Thoracic aorta (tissue), 2 donors: ENCODE data around the gene FAM118B. TPM values are rescaled to one million over a fixed set of nuclear protein-coding genes. Genes with fewer than 3 reads are reported as not detected.

Source experiments
- ATAC-seq: fragments of 150-250 bp; one replicate; pipeline ENCODE4 v1.8.0; 2017; ENCODE audit warnings: low read depth; ENCODE audit not compliant: insufficient number of reproducible peaks, low FRiP score
- DNase-seq: peaks from one replicate; pipeline ENCODE4 v3.0.0-alpha.2; 2020; ENCODE audit warnings: low spot score
- H3K27ac ChIP-seq, 2 donors: fragments of 200-600 bp; sonication (generic); 1 replicate in 1 of 2; 2 replicates in 1 of 2; pipeline ENCODE4 v1.5.1; 2016; ENCODE audit warnings: mild to moderate bottlenecking in 2 of 2, moderate library complexity in 2 of 2
- H3K27me3 ChIP-seq: fragments of 200-600 bp; sonication (generic); replicated peaks from 2 replicates; pipeline ENCODE4 v1.6.0; 2016; ENCODE audit warnings: mild to moderate bottlenecking; ENCODE audit not compliant: insufficient read depth
- H3K36me3 ChIP-seq: fragments of 200-600 bp; sonication (generic); one replicate; pipeline ENCODE4 v1.5.1; 2016
- H3K4me1 ChIP-seq, 2 donors: fragments of 200-600 bp; sonication (generic); 1 replicate in 1 of 2; 2 replicates in 1 of 2; pipeline versions ENCODE4 v1.5.1 to v1.6.0; 2016; ENCODE audit warnings: low read depth in 2 of 2, mild to moderate bottlenecking in 1 of 2; ENCODE audit not compliant: control insufficient read depth in 1 of 2
- H3K4me3 ChIP-seq: fragments of 200-600 bp; sonication (generic); 2 replicates; pipeline ENCODE4 v1.5.1; 2016; ENCODE audit warnings: mild to moderate bottlenecking
- H3K9me3 ChIP-seq: fragments of 200-600 bp; sonication (generic); 2 replicates; pipeline ENCODE4 v1.5.1; 2016
- total RNA-seq, 2 donors: library from RNA; depleted of rRNA; stranded (reverse); fragments of >200 nt; gene quantifications; one replicate each; pipeline versions ENCODE4 v1.1.0 to v1.2.3, GENCODE V29; 2016
- TF ChIP-seq, protein P1 (sequence below): fragments of 200-600 bp; sonication (generic); IDR thresholded peaks from one replicate; pipeline ENCODE4 v1.5.1; 2019; ENCODE audit warnings: antibody characterized with exemption

Gene FAM118B
- total RNA-seq, 2 donors from 2014 or later: 8.4 to 14.5 TPM

DNA sequence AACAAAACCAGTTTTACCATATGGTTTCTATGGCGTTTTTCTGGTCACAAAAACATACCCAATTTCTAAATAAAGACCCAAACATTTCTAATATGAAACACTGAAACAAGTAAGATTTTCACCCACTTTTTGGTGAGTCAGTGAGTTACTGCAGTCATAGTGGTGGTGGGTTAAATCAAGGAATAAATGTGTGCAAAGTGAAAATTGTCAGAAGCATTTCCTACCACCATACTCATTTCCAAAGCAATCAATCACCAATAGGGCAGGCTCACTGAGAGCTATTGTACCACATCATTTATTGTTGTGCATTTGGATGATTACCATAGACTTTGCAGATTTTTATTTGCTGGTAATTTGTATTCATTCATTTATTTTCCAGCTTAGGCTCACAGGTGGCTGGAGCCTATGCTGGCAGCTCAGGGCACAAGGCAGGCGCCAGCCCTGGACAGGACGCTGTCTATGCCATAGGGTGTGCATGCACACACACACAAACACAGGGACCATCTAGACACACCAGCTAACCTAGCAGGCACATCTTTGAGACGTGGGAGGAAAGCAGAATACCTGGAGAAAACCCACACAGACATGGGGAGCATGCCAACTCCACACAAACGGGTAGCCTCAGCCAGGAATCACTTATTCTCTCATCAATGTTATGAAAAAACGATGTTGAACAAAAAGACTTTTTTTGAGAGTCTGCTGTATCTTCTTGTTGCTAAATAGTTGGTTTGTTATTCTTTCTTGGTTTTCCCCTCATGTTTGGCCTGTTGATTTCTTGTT lies 5.1 kb downstream of the FAM118B start:
- DNase-seq (no peak), ATAC-seq (no peak)
- no peaks in the 10 kb centered on the region for H3K36me3 ChIP-seq
- H3K27ac ChIP-seq: no peak overlapping the region
- H3K27me3 ChIP-seq: no peaks in the 10 kb centered on the region
- TF ChIP-seq, protein P1, sequence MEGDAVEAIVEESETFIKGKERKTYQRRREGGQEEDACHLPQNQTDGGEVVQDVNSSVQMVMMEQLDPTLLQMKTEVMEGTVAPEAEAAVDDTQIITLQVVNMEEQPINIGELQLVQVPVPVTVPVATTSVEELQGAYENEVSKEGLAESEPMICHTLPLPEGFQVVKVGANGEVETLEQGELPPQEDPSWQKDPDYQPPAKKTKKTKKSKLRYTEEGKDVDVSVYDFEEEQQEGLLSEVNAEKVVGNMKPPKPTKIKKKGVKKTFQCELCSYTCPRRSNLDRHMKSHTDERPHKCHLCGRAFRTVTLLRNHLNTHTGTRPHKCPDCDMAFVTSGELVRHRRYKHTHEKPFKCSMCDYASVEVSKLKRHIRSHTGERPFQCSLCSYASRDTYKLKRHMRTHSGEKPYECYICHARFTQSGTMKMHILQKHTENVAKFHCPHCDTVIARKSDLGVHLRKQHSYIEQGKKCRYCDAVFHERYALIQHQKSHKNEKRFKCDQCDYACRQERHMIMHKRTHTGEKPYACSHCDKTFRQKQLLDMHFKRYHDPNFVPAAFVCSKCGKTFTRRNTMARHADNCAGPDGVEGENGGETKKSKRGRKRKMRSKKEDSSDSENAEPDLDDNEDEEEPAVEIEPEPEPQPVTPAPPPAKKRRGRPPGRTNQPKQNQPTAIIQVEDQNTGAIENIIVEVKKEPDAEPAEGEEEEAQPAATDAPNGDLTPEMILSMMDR: no peak
- H3K4me1 ChIP-seq: peaks cover 11 to 12% of the 10 kb centered on the region in 2 donors
- H3K4me3 ChIP-seq: no peak overlapping the region
- H3K9me3 ChIP-seq: no peaks in the 10 kb centered on the region

DNA sequence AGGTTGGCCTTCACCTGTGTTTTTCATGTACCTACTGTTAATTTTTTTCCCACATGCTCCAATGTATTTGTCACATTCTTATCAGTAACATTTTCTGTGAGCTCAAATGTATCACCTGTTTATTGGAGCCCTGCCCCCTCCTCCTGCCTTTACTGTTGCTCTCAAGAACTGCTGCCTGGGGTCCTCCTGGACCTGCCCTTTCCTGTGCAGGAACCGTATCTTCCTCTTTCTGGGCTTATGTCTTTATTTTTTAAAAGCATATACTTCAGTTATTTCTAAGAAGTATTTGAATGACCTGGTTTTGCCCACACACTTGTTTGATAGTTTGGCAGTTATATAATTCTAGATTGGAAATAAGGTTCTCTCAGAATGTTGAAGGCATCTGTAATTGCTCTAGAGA lies 5.9 kb downstream of the FAM118B start:
- DNase-seq (no peak), ATAC-seq (no peak)
- Histone ChIP-seq H3K36me3 (no peaks in the 10 kb centered on the region), H3K4me1 (peaks cover 6 to 7% of the 10 kb centered on the region in 2 donors), H3K27ac (no peak overlapping the region), H3K9me3 (no peaks in the 10 kb centered on the region), H3K4me3 (no peak overlapping the region), H3K27me3 (no peaks in the 10 kb centered on the region)
- TF ChIP-seq, protein P1: no peak

DNA sequence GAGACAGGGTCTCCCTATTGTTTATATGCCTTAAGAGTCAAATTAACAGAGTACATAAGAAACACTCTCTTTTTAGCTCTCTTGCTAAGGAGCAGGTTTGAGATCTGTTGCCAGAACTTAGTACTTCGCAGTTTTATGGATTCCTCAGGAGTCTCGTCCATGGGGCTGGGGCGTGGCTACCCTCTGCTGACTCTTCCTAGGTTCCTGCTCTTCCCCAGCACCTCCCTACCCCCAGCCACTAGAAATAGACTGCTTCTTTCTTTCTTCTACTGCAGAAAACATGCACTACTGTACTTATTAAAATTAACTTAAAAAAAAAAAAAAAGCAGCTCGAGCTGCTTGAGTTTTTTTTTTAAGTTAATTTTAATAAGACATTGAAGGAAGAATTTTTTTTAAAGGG lies 8.0 kb downstream of the FAM118B start:
- Histone ChIP-seq H3K27ac (no peak overlapping the region), H3K27me3 (no peaks in the 10 kb centered on the region), H3K4me3 (no peak overlapping the region), H3K9me3 (no peaks in the 10 kb centered on the region), H3K4me1 (no peaks in the 10 kb centered on the region), H3K36me3 (no peaks in the 10 kb centered on the region)
- no peak for DNase-seq
- TF ChIP-seq, protein P1: no peak
- no peak for ATAC-seq

DNA sequence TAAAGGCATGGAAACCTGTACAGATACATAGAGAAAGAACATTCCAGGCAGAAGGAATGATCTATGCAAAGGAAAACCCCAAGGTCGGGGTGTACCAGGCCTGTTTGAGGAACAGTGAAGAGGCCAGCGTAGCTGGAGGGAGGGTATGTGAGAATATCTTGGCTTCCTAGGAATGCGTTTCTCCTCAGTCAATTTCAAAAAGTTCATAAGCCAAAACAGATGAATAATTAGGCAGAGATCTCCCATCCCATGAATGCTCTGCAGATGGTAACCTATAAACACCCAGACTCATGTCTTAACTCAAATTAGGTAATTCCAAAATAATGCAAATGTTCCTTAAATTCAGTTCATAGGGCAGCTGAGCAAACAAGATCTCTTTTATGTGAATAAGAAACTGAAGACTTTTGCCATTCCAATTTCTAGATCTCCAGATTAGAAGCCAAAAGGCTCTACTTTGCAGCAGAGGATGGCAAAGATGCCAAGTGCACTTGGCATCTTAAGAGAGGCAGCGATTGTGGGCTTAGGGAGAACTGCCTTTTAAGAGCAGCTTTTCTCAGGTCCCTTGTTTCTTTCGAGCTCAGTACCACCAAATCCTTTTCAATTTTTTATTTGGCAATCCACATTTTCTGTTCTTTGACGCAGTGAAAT lies 13.2 kb downstream of the FAM118B start:
- Histone ChIP-seq H3K27ac (no peak overlapping the region), H3K4me3 (no peak overlapping the region), H3K36me3 (no peaks in the 10 kb centered on the region), H3K27me3 (no peaks in the 10 kb centered on the region), H3K9me3 (no peaks in the 10 kb centered on the region), H3K4me1 (no peaks in the 10 kb centered on the region)
- TF ChIP-seq, protein P1: no peak
- DNase-seq: no peak
- no peak for ATAC-seq

DNA sequence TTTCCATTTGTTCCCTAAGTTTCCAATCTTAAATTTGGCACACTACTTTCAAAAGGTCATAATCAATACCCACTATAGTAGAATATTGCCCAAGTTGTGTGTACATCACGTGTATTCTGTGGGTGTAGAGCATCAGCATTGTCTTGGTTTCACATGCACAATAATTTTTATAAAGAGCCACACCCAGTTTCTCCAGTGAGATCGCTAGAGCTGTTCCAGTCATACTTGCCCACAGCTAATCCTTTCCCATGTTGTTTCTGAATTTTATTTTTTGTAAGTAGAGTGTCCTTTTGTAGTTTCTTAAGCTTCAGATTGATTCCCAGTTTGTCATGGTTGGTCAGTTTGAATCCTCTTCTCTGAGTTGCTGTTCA lies 13.7 kb downstream of the FAM118B start:
- no peaks in the 10 kb centered on the region for H3K9me3 ChIP-seq
- H3K27ac ChIP-seq: no peak overlapping the region
- H3K36me3 ChIP-seq: no peaks in the 10 kb centered on the region
- no peaks in the 10 kb centered on the region for H3K27me3 ChIP-seq
- H3K4me3 ChIP-seq: no peak overlapping the region
- DNase-seq (no peak), ATAC-seq (no peak)
- no peaks in the 10 kb centered on the region for H3K4me1 ChIP-seq
- TF ChIP-seq, protein P1: no peak
